Measurements from ENCODE around the gene HLA-DRB1.
"Not testable (repeated sequence)": the region's sequence is repeated elsewhere in the genome, so short reads cannot be mapped to it uniquely, and the experiment has no call there.

HLA-DRB1 gene

GRCh38 chr6:32553037-32553742, 36.5 kb downstream of the HLA-DRB1 start:
- no peak overlapping the region for H3K4me3 Mint-ChIP-seq
- peaks cover 1% of the 10 kb centered on the region for H3K27me3 Mint-ChIP-seq
- no peaks in the 10 kb centered on the region for H3K36me3 Mint-ChIP-seq
- no peak overlapping the region for H3K27ac Mint-ChIP-seq
- no peaks in the 10 kb centered on the region for H3K4me1 Mint-ChIP-seq
- no peaks in the 10 kb centered on the region for H3K9me3 Mint-ChIP-seq

GRCh38 chr6:32551410-32551809, 38.2 kb downstream of the HLA-DRB1 start:
- no peaks in the 10 kb centered on the region for H3K36me3 Mint-ChIP-seq
- peaks cover 1% of the 10 kb centered on the region for H3K27me3 Mint-ChIP-seq
- no peaks in the 10 kb centered on the region for H3K9me3 Mint-ChIP-seq
- no peak overlapping the region for H3K27ac Mint-ChIP-seq
- no peak overlapping the region for H3K4me3 Mint-ChIP-seq
- no peaks in the 10 kb centered on the region for H3K4me1 Mint-ChIP-seq

DNA sequence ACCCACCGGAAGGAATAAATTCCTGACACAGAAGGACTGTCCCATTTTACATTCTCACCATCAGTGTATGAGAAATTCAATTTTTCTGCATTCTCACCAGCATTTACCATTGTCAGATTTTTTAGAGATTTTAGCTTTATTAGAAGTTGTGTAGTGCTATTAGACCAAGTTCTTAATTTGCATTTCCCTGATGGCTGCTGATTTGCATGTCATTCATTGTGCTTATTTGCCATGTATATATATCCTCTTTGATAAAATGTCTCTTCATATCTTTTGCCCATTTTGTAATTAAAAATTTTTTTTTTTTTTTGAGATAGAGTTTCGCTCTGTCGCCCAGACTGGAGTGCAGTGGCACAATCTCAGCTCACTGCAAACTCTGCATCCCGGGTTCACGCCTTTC, 49.8 kb downstream of the HLA-DRB1 start:
- H3K4me1 Mint-ChIP-seq, result no peaks in the 10 kb centered on the region
- H3K27me3 Mint-ChIP-seq, result peaks cover 3% of the 10 kb centered on the region
- H3K9me3 Mint-ChIP-seq, result no peaks in the 10 kb centered on the region
- no peak overlapping the region for H3K27ac Mint-ChIP-seq
- H3K4me3 Mint-ChIP-seq, result no peak overlapping the region
- no peaks in the 10 kb centered on the region for H3K36me3 Mint-ChIP-seq

GRCh38 chr6:32530431-32530793, 59.2 kb downstream of the HLA-DRB1 start:
- H3K27ac Mint-ChIP-seq, H3K4me3 Mint-ChIP-seq, H3K27me3 Mint-ChIP-seq, H3K36me3 Mint-ChIP-seq, H3K9me3 Mint-ChIP-seq, H3K4me1 Mint-ChIP-seq: not testable (repeated sequence)

GRCh38 chr6:32529697-32530430, 59.8 kb downstream of the HLA-DRB1 start, which contains the start of gene HLA-DRB5:
Gene HLA-DRB5, minus strand, starts transcription at chr6:32530287. Its CDS starts 63 bp downstream, at chr6:32530224.
- Mint-ChIP-seq H3K27me3 (no peaks in the 10 kb centered on the region), H3K4me1 (no peaks in the 10 kb centered on the region), H3K4me3 (no peak within 1 kb of the TSS), H3K36me3 (no peaks in the 10 kb centered on the region), H3K9me3 (no peaks in the 10 kb centered on the region), H3K27ac (no peak within 1 kb of the TSS)
